Endothelial cell of umbilical vein (primary cell): ENCODE data around the gene MAT2A. TPM values are rescaled to one million over a fixed set of nuclear protein-coding genes. Genes with fewer than 3 reads are reported as not detected.

Experiments used
- BruUV-seq: library from RNA; stranded (reverse); fragments of 400-500 nt; replicated peaks from 2 replicates; lab custom pipeline; 2021; lab: Mats Ljungman, UMichigan
- CTCF ChIA-PET: fragments of 300-600, 350-600 bp; sonication (Branson Sonifier 250); formaldehyde crosslinking; loops from one replicate; lab custom pipeline; 2021; ENCODE audit warnings: antibody characterized with exemption, inconsistent platforms; lab: Charles Lee
- POLR2A ChIA-PET: fragments of 300-600, 350-600 bp; sonication (Branson Sonifier 250); formaldehyde crosslinking; loops from one replicate; lab custom pipeline; 2021; ENCODE audit warnings: antibody characterized with exemption, inconsistent platforms; lab: Charles Lee
- DNase-seq: peaks from one replicate; pipeline ENCODE4 v3.0.0-alpha.2; 2011; ENCODE audit warnings: low read depth, low spot score
- FAIRE-seq: peaks from 2 replicates; lab custom pipeline; 2011; peaks lifted over from hg19 to GRCh38; lab: Jason Lieb, UNC
- H2AFZ ChIP-seq: 2 replicates; pipeline ENCODE4 v1.6.0; 2012; ENCODE audit warnings: low read depth, low read length, control low read depth, inconsistent platforms
- H3K27ac ChIP-seq: 2 replicates; pipeline ENCODE4 v1.5.1; 2011; ENCODE audit warnings: low read depth, mild to moderate bottlenecking, control low read depth, low read length, moderate library complexity; ENCODE audit not compliant: insufficient read depth
- H3K27me3 ChIP-seq, 2 experiments: 2 replicates each; pipeline versions ENCODE4 v1.6.0 to v1.6.1; 2011; ENCODE audit warnings: low read length in 2 of 2, mixed read lengths in 1 of 2; ENCODE audit not compliant: control insufficient read depth in 2 of 2, insufficient read depth in 2 of 2
- H3K36me3 ChIP-seq, 2 experiments: 2 replicates in 1 of 2; 3 replicates in 1 of 2; pipeline ENCODE4 v1.5.1; 2011; ENCODE audit warnings: low read length in 2 of 2, mild to moderate bottlenecking in 1 of 2, moderate library complexity in 1 of 2; ENCODE audit not compliant: control insufficient read depth in 2 of 2, insufficient read depth in 2 of 2; ENCODE audit errors: extremely low read depth in 1 of 2
- H3K4me1 ChIP-seq: 3 replicates; pipeline ENCODE4 v1.5.1; 2011; ENCODE audit warnings: mild to moderate bottlenecking, low read length; ENCODE audit not compliant: control insufficient read depth, insufficient read depth; ENCODE audit errors: extremely low read depth
- H3K4me2 ChIP-seq: 2 replicates; pipeline ENCODE4 v1.6.1; 2011; ENCODE audit warnings: low read length, control low read depth, mixed read lengths; ENCODE audit not compliant: insufficient read depth
- H3K4me3 ChIP-seq, 3 experiments: fragments of 200-600 bp in 1 of 3; sonication (generic), shearing (Covaris generic) in 1 of 3; replicated peaks in 1 of 3; 2 replicates each; pipeline ENCODE4 v1.5.1; 2011 to 2016; ENCODE audit warnings: control low read depth in 3 of 3, low read length in 3 of 3, mild to moderate bottlenecking in 2 of 3, inconsistent platforms in 1 of 3, low read depth in 1 of 3, moderate library complexity in 1 of 3; ENCODE audit not compliant: insufficient read depth in 1 of 3
- H3K79me2 ChIP-seq: 2 replicates; pipeline ENCODE4 v1.6.0; 2012; ENCODE audit warnings: low read length, inconsistent platforms; ENCODE audit not compliant: control insufficient read depth, insufficient read depth
- H3K9ac ChIP-seq: replicated peaks from 2 replicates; pipeline ENCODE3; 2011; ENCODE audit warnings: low read length, control low read depth; ENCODE audit not compliant: insufficient read depth; ENCODE audit errors: extremely low read depth
- H3K9me1 ChIP-seq: replicated peaks from 3 replicates; pipeline ENCODE4 v1.6.0; 2011; ENCODE audit warnings: mild to moderate bottlenecking, low read length; ENCODE audit not compliant: control insufficient read depth, insufficient read depth; ENCODE audit errors: extremely low read depth
- H3K9me3 ChIP-seq: replicated peaks from 2 replicates; pipeline ENCODE4 v1.5.1; 2012; ENCODE audit warnings: low read length, inconsistent platforms; ENCODE audit not compliant: control insufficient read depth, insufficient read depth
- H4K20me1 ChIP-seq: replicated peaks from 2 replicates; pipeline ENCODE3; 2011; ENCODE audit warnings: mild to moderate bottlenecking, low read length; ENCODE audit not compliant: control insufficient read depth, insufficient read depth; ENCODE audit errors: extremely low read depth
- EZH2 ChIP-seq: IDR thresholded peaks from 2 replicates; pipeline ENCODE4 v1.6.1; 2012; ENCODE audit warnings: borderline replicate concordance, low read depth, mild to moderate bottlenecking, moderate library complexity, low read length, inconsistent platforms; ENCODE audit not compliant: severe bottlenecking
- FOS ChIP-seq: IDR thresholded peaks from 2 replicates; pipeline ENCODE4 v1.6.1; 2011; ENCODE audit warnings: mild to moderate bottlenecking, low read length, moderate library complexity, borderline replicate concordance; ENCODE audit not compliant: insufficient read depth
- GATA2 ChIP-seq: IDR thresholded peaks from 2 replicates; pipeline ENCODE4 v1.7.0; 2011; ENCODE audit warnings: low read depth, mild to moderate bottlenecking, moderate library complexity, mixed read lengths, low read length; ENCODE audit not compliant: insufficient read length, insufficient read depth
- JUN ChIP-seq: IDR thresholded peaks from 2 replicates; pipeline ENCODE4 v1.6.1; 2011; ENCODE audit warnings: borderline replicate concordance, low read depth; ENCODE audit not compliant: insufficient read length, insufficient read depth
- MYC ChIP-seq: IDR thresholded peaks from one replicate; pipeline ENCODE4 v1.6.1; 2011; ENCODE audit warnings: mild to moderate bottlenecking, low read depth, low read length
- POLR2A ChIP-seq: IDR thresholded peaks from 2 replicates; pipeline ENCODE4 v1.6.1; 2012; ENCODE audit warnings: low read depth, mild to moderate bottlenecking, control low read depth, low read length
- POLR2AphosphoS5 ChIP-seq: IDR thresholded peaks from 2 replicates; pipeline ENCODE4 v1.6.1; 2012; ENCODE audit warnings: low read depth, mild to moderate bottlenecking, control low read depth, low read length, moderate library complexity; ENCODE audit not compliant: insufficient read depth
- dilution Hi-C: fragments of 300-500 bp; cut with MboI; formaldehyde crosslinking; loops from one replicate; pipeline ENCODE4 v1.15.0; 2019; ENCODE audit warnings: low sequenced_read_pairs; ENCODE audit not compliant: extremely low pct_ligation_motif_present
- intact Hi-C: fragments of 100-400 bp; cut with micrococcal nuclease; formaldehyde crosslinking; loops from one replicate; pipeline ENCODE4 v1.10.0; 2022
- polyA plus RNA-seq, 4 experiments: library from polyadenylated mRNA; depleted of rRNA in 3 of 4; stranded (reverse) in 3 of 4; unstranded in 1 of 4; fragments of >200 nt; gene quantifications; 2 replicates each; pipeline versions ENCODE4 v1.2.1 to v1.2.3, GENCODE V29; 2011 to 2012; ENCODE audit warnings: missing spikeins in 1 of 4
- total RNA-seq: library from RNA; stranded (reverse); gene quantifications from 2 replicates; pipeline ENCODE4 v1.2.3, GENCODE V29; 2021
- TF ChIP-seq, protein P1 (sequence below), 2 donors: IDR thresholded peaks; 1 replicate in 1 of 2; 2 replicates in 1 of 2; pipeline ENCODE4 v1.5.1; 2011; ENCODE audit warnings: low read length in 2 of 2, mild to moderate bottlenecking in 2 of 2, moderate library complexity in 2 of 2, control low read depth in 1 of 2, inconsistent platforms in 1 of 2, low read depth in 1 of 2; ENCODE audit not compliant: insufficient read depth in 1 of 2; ENCODE audit errors: extremely low read depth in 1 of 2
- TF ChIP-seq, protein P2 (sequence below): IDR thresholded peaks from 2 replicates; pipeline ENCODE4 v1.6.1; 2011; ENCODE audit not compliant: insufficient read depth, insufficient read length

Gene MAT2A
- total and polyA plus RNA-seq, 2 donors (not counting 3 experiments of a cell fraction or from before 2014, with no cell fraction given), result 172 to 257 TPM

DNA sequence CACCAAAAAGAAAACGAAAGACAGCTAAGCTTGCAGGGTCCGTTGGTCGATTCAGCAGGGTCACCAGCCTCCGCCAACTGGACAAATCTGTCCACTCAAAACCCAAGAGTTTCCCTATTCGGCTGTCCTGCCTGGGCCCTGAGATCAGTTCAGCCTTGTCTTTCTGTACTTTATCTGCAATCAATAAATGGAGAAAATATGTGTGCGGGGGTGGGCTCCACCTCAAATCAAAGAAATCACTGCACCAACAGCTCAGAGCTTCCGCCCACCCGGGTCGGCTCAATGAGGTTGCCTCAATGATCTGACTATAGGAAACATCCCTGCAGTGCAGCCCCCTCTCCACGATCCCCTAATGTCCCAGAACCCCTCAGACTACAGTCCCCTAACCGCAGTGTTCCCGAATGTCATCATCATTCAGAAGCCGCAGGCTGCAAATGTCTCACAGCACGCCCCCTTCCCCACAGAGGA, 21.9 kb downstream of the MAT2A start:
- dilution Hi-C loops (no loop called here), intact Hi-C loops (loop anchor here (1.0 kb wide), 5 partner anchors 22 to 55 kb away; partner anchors contain the start of genes C2orf68, MAT2A, TMEM150A and USP39)
- Histone ChIP-seq H3K27ac (no peak overlapping the region), H3K27me3 (no peaks in the 10 kb centered on the region), H3K4me2 (peak overlapping the region; percentile 96), H3K4me3 (peak overlapping the region; percentile 58 to 82 (median 72)), H3K79me2 (peaks cover 26% of the 10 kb centered on the region), H3K9me3 (no peaks in the 10 kb centered on the region), H4K20me1 (no peaks in the 10 kb centered on the region), H3K9me1 (no peaks in the 10 kb centered on the region), H3K9ac (peak overlapping the region; percentile 36), H2AFZ (peak overlapping the region; percentile 52), H3K4me1 (peaks cover 9% of the 10 kb centered on the region), H3K36me3 (peaks cover 8 to 12% of the 10 kb centered on the region in 2 experiments)
- FAIRE-seq (peak; percentile 58), DNase-seq (no peak)
- POLR2A ChIA-PET, result interaction anchor here (0.7 to 1.4 kb wide), 4 partner anchors 9 to 51 kb away, joined by 3 to 4 read pairs (median 3); partner anchors contain the start of genes C2orf68 and MAT2A
- BruUV-seq, result no TSS peak
- no peak for TF ChIP-seq MYC
- TF ChIP-seq, protein P1, sequence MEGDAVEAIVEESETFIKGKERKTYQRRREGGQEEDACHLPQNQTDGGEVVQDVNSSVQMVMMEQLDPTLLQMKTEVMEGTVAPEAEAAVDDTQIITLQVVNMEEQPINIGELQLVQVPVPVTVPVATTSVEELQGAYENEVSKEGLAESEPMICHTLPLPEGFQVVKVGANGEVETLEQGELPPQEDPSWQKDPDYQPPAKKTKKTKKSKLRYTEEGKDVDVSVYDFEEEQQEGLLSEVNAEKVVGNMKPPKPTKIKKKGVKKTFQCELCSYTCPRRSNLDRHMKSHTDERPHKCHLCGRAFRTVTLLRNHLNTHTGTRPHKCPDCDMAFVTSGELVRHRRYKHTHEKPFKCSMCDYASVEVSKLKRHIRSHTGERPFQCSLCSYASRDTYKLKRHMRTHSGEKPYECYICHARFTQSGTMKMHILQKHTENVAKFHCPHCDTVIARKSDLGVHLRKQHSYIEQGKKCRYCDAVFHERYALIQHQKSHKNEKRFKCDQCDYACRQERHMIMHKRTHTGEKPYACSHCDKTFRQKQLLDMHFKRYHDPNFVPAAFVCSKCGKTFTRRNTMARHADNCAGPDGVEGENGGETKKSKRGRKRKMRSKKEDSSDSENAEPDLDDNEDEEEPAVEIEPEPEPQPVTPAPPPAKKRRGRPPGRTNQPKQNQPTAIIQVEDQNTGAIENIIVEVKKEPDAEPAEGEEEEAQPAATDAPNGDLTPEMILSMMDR (IDR thresholded peaks at IDR 0.05; ENCODE audit: extremely low read depth in 1 of 2, insufficient read depth in 1 of 2, low read depth in 1 of 2, low read length in 2 of 2), result no peak
- TF ChIP-seq, protein P2, sequence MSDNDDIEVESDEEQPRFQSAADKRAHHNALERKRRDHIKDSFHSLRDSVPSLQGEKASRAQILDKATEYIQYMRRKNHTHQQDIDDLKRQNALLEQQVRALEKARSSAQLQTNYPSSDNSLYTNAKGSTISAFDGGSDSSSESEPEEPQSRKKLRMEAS, result no peak
- no peak for TF ChIP-seq GATA2
- no peak for TF ChIP-seq POLR2A
- no peak for TF ChIP-seq EZH2
- no peak for TF ChIP-seq FOS
- TF ChIP-seq POLR2AphosphoS5, result no peak
- TF ChIP-seq JUN, result no peak
- CTCF ChIA-PET, result interaction anchor here (1.1 to 2.0 kb wide), 4 partner anchors 9 to 141 kb away, joined by 3 to 8 read pairs (median 4); no protein-coding TSS in a partner anchor
